ENCODE data around the gene SRD5A3. TPM values are rescaled to one million over a fixed set of nuclear protein-coding genes. Genes with fewer than 3 reads are reported as not detected.

The SRD5A3 gene
- total and polyA plus RNA-seq, 2 donors (not counting 3 experiments of a cell fraction or from before 2014, with no cell fraction given), result 23.6 to 24.3 TPM

GRCh38 chr4:55398461-55398860, 52.4 kb downstream of the SRD5A3 start:
- dilution Hi-C loops (cut with MboI; ENCODE audit: extremely low pct_ligation_motif_present, low sequenced_read_pairs), result no loop called here
- no peaks in the 10 kb centered on the region for H3K9me1 ChIP-seq (replicated peaks; ENCODE audit: control insufficient read depth, extremely low read depth, insufficient read depth, low read length)
- H3K9ac ChIP-seq (replicated peaks; ENCODE audit: extremely low read depth, insufficient read depth, low read length), result peak overlapping the region; percentile 94
- FAIRE-seq (no peak), DNase-seq (ENCODE audit: low read depth, low spot score) (no peak)
- H4K20me1 ChIP-seq (replicated peaks; ENCODE audit: control insufficient read depth, extremely low read depth, insufficient read depth, low read length), result peaks cover 16% of the 10 kb centered on the region
- ChIA-PET POLR2A (interaction anchor here (1.2 kb wide), 1 partner anchor 53 kb away, joined by 4 read pairs; the partner anchor contains the start of gene SRD5A3), CTCF (interaction anchor here (0.6 to 2.4 kb wide), 7 partner anchors 11 to 736 kb away, joined by 3 to 14 read pairs (median 4); partner anchors contain the start of genes CLOCK and SRD5A3)
- H2AFZ ChIP-seq (ENCODE audit: low read depth, low read length), result no peak overlapping the region
- peak overlapping the region; percentile 89 to 98 (median 91) for H3K4me3 ChIP-seq (replicated peaks in 1 of 3; ENCODE audit: insufficient read depth in 1 of 3, low read depth in 1 of 3, low read length in 3 of 3)
- peak overlapping the region; percentile 79 for H3K27ac ChIP-seq (ENCODE audit: insufficient read depth, low read depth, low read length)
- H3K9me3 ChIP-seq (replicated peaks; ENCODE audit: control insufficient read depth, insufficient read depth, low read length), result no peaks in the 10 kb centered on the region
- peaks cover 19% of the 10 kb centered on the region for H3K4me1 ChIP-seq (ENCODE audit: control insufficient read depth, extremely low read depth, insufficient read depth, low read length)
- H3K36me3 ChIP-seq (ENCODE audit: control insufficient read depth in 2 of 2, extremely low read depth in 1 of 2, insufficient read depth in 2 of 2, low read length in 2 of 2), result peaks cover 2 to 14% of the 10 kb centered on the region in 2 experiments
- no TSS peak for BruUV-seq (replicated peaks)
- TF ChIP-seq GATA2 (IDR thresholded peaks at IDR 0.05; ENCODE audit: insufficient read depth, insufficient read length, low read depth, low read length) (no peak), MYC (IDR thresholded peaks at IDR 0.05; ENCODE audit: low read depth, low read length) (no peak), POLR2AphosphoS5 (IDR thresholded peaks at IDR 0.05; ENCODE audit: insufficient read depth, low read depth, low read length) (no peak), EZH2 (IDR thresholded peaks at IDR 0.05; ENCODE audit: borderline replicate concordance, low read depth, low read length, severe bottlenecking) (no peak), JUN (IDR thresholded peaks at IDR 0.05; ENCODE audit: borderline replicate concordance, insufficient read depth, insufficient read length, low read depth) (no peak), FOS (IDR thresholded peaks at IDR 0.05; ENCODE audit: borderline replicate concordance, insufficient read depth, low read length) (no peak), POLR2A (IDR thresholded peaks at IDR 0.05; ENCODE audit: low read depth, low read length) (no peak)
- TF ChIP-seq, protein P1, sequence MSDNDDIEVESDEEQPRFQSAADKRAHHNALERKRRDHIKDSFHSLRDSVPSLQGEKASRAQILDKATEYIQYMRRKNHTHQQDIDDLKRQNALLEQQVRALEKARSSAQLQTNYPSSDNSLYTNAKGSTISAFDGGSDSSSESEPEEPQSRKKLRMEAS (IDR thresholded peaks at IDR 0.05; ENCODE audit: insufficient read depth, insufficient read length), result no peak
- TF ChIP-seq, protein P2, sequence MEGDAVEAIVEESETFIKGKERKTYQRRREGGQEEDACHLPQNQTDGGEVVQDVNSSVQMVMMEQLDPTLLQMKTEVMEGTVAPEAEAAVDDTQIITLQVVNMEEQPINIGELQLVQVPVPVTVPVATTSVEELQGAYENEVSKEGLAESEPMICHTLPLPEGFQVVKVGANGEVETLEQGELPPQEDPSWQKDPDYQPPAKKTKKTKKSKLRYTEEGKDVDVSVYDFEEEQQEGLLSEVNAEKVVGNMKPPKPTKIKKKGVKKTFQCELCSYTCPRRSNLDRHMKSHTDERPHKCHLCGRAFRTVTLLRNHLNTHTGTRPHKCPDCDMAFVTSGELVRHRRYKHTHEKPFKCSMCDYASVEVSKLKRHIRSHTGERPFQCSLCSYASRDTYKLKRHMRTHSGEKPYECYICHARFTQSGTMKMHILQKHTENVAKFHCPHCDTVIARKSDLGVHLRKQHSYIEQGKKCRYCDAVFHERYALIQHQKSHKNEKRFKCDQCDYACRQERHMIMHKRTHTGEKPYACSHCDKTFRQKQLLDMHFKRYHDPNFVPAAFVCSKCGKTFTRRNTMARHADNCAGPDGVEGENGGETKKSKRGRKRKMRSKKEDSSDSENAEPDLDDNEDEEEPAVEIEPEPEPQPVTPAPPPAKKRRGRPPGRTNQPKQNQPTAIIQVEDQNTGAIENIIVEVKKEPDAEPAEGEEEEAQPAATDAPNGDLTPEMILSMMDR (IDR thresholded peaks at IDR 0.05; ENCODE audit: extremely low read depth in 1 of 2, insufficient read depth in 1 of 2, low read depth in 1 of 2, low read length in 2 of 2), result no peak
- intact Hi-C loops (cut with micrococcal nuclease), result loop anchor here (1.0 to 5.0 kb wide), 5 partner anchors 36 to 427 kb away; no protein-coding TSS in a partner anchor
- no peaks in the 10 kb centered on the region for H3K27me3 ChIP-seq (ENCODE audit: control insufficient read depth in 2 of 2, insufficient read depth in 2 of 2, low read length in 2 of 2)
- H3K79me2 ChIP-seq (ENCODE audit: control insufficient read depth, insufficient read depth, low read length), result peaks cover 68% of the 10 kb centered on the region
- H3K4me2 ChIP-seq (ENCODE audit: insufficient read depth, low read length), result peak overlapping the region; percentile 99
